K562 (cell line): ENCODE results near the gene GDF9. TPM values are rescaled to one million over a fixed set of nuclear protein-coding genes. Genes with fewer than 3 reads are reported as not detected.

ENCODE experiments used
- ATF7 ChIP-seq: fragments of 450-650 bp; IDR thresholded peaks from 2 replicates; pipeline ENCODE4 v1.7.1; 2014; ENCODE audit warnings: mild to moderate bottlenecking, moderate library complexity
- BHLHE40 ChIP-seq: IDR thresholded peaks from 2 replicates; pipeline ENCODE4 v1.6.1; 2011; ENCODE audit warnings: low read length, improper control_type of control experiment
- CUX1 ChIP-seq: fragments of 200-800 bp; sonication (Bioruptor generic); IDR thresholded peaks from 2 replicates; pipeline ENCODE4 v1.6.1; 2016; ENCODE audit warnings: missing genetic modification characterization, missing compliant biosample characterization
- E2F5 ChIP-seq: sonication (generic); formaldehyde crosslinking; IDR thresholded peaks from 2 replicates; pipeline ENCODE4 v1.8.0; 2022; ENCODE audit warnings: mild to moderate bottlenecking, missing genetic modification reagents
- ETS1 ChIP-seq: conservative IDR thresholded peaks from 2 replicates; pipeline ENCODE4 v1.6.1; 2011; ENCODE audit warnings: low read depth, mild to moderate bottlenecking, low read length; ENCODE audit not compliant: control insufficient read depth
- EWSR1 ChIP-seq: fragments of 450-650 bp; IDR thresholded peaks from 2 replicates; pipeline ENCODE4 v1.6.1; 2018; ENCODE audit warnings: borderline replicate concordance, mild to moderate bottlenecking, low read depth, moderate library complexity; ENCODE audit not compliant: partially characterized antibody
- FOXJ3 ChIP-seq: sonication (generic); formaldehyde crosslinking; IDR thresholded peaks from 2 replicates; pipeline ENCODE4 v1.4.0; 2020; ENCODE audit warnings: mild to moderate bottlenecking, missing genetic modification reagents
- GATA2 ChIP-seq: sonication (generic); formaldehyde crosslinking; IDR thresholded peaks from 2 replicates; pipeline ENCODE4 v1.4.0; 2020; ENCODE audit warnings: mild to moderate bottlenecking, missing genetic modification reagents
- HNRNPL ChIP-seq: fragments of 200-400 bp; formaldehyde crosslinking; IDR thresholded peaks from 2 replicates; pipeline ENCODE4 v1.6.1; 2017; ENCODE audit warnings: low read depth, mild to moderate bottlenecking, low read length
- KLF16 ChIP-seq: IDR thresholded peaks from 2 replicates; pipeline ENCODE4 v1.6.1; 2016; ENCODE audit warnings: antibody characterized with exemption
- NBN ChIP-seq: fragments of 450-650 bp; IDR thresholded peaks from 2 replicates; pipeline ENCODE4 v1.6.1; 2016; ENCODE audit warnings: low read depth, mild to moderate bottlenecking
- POLR3A ChIP-seq: IDR thresholded peaks from 2 replicates; pipeline ENCODE4 v1.6.1; 2011; ENCODE audit warnings: borderline replicate concordance, mild to moderate bottlenecking, moderate library complexity; ENCODE audit not compliant: insufficient read length, insufficient read depth; ENCODE audit errors: extremely low read depth
- RHOXF2B ChIP-seq: fragments of 250-450 bp; sonication (Bioruptor Pico); conservative IDR thresholded peaks from 2 replicates; pipeline ENCODE4 v1.5.1; 2021
- SIN3A ChIP-seq, 2 experiments: fragments of 150-350 bp in 1 of 2; IDR thresholded peaks; 2 replicates each; pipeline ENCODE4 v1.6.1; 2011 to 2016; ENCODE audit warnings: borderline replicate concordance in 2 of 2, low read depth in 2 of 2, low read length in 2 of 2, mild to moderate bottlenecking in 2 of 2, moderate library complexity in 2 of 2; ENCODE audit not compliant: control insufficient read depth in 1 of 2
- SMAD4 ChIP-seq: fragments of 250-450 bp; sonication (Bioruptor Pico); conservative IDR thresholded peaks from 2 replicates; pipeline ENCODE4 v1.8.0; 2021; ENCODE audit warnings: inconsistent platforms, mild to moderate bottlenecking, moderate library complexity
- SMARCB1 ChIP-seq: IDR thresholded peaks from 2 replicates; pipeline ENCODE4 v1.6.1; 2011; ENCODE audit warnings: improper control_type of control experiment, low read depth; ENCODE audit not compliant: insufficient read length
- TCF15 ChIP-seq: fragments of 250-450 bp; sonication (Bioruptor Pico); IDR thresholded peaks from 2 replicates; pipeline ENCODE4 v1.8.0; 2022; ENCODE audit warnings: moderate library complexity, mild to moderate bottlenecking, inconsistent platforms
- YBX1 ChIP-seq: fragments of 450-650 bp; IDR thresholded peaks from 2 replicates; pipeline ENCODE4 v1.7.1; 2016; ENCODE audit warnings: mild to moderate bottlenecking
- ZC3H8 ChIP-seq: fragments of 450-650 bp; IDR thresholded peaks from 2 replicates; pipeline ENCODE4 v1.6.1; 2017
- ZFP1 ChIP-seq: fragments of 450-650 bp; formaldehyde crosslinking; IDR thresholded peaks from 2 replicates; pipeline ENCODE4 v1.4.0; 2020; ENCODE audit warnings: mild to moderate bottlenecking, mixed read lengths
- ZNF23 ChIP-seq: fragments of 250-450 bp; sonication (Bioruptor Pico); IDR thresholded peaks from 2 replicates; pipeline ENCODE4 v1.4.0; 2020; ENCODE audit warnings: mild to moderate bottlenecking
- ZNF76 ChIP-seq: fragments of 250-450 bp; sonication (Bioruptor Pico); IDR thresholded peaks from 2 replicates; pipeline ENCODE4 v1.4.0; 2020; ENCODE audit warnings: mild to moderate bottlenecking, moderate library complexity, borderline replicate concordance
- polyA plus RNA-seq, 8 experiments: library from polyadenylated mRNA; depleted of rRNA in 4 of 8; stranded (reverse) in 5 of 8; unstranded in 3 of 8; fragments of >200 nt; fragmentation: Nextera tagmentation in 2 of 8; fragmentation: Illumina TruSeq in 1 of 8; extraction: Ambion mirVana in 2 of 8; extraction: Trizol in 1 of 8; gene quantifications; 2 replicates each; pipeline versions ENCODE4 v1.2.1 to v1.2.3, GENCODE V29; 2011 to 2014; ENCODE audit warnings: inconsistent platforms in 1 of 8, missing spikeins in 1 of 8
- total RNA-seq, 7 experiments: library from RNA; depleted of rRNA in 6 of 7; stranded (reverse); fragments of >200 nt in 6 of 7; fragmentation: Illumina TruSeq in 2 of 7; extraction: Trizol in 2 of 7; gene quantifications; 2 replicates each; pipeline versions ENCODE4 v1.2.1 to v1.2.3, GENCODE V29; 2011 to 2021; ENCODE audit warnings: low replicate concordance in 1 of 7

The GDF9 gene
- total and polyA plus RNA-seq, 9 of the 15 experiments (the other 6 are each of a cell fraction or from before 2014, with no cell fraction given) = 0.10 to 0.70 (median 0.20) TPM; not detected in 1

- TF ChIP-seq YBX1 (no peak), ATF7 (peak; percentile 99), NBN (peak; percentile 82), FOXJ3 (no peak), CUX1 (CRISPR knock-in tag) (no peak), TCF15 (CRISPR knock-in tag) (no peak), SMARCB1 (no peak), ZFP1 (no peak), POLR3A (no peak), EWSR1 (no peak), KLF16 (0 out of 2 replicates have a peak, but pooled peaks have one; percentile 22), GATA2 (CRISPR knock-in tag) (no peak), HNRNPL (no peak), ZC3H8 (no peak), ZNF76 (CRISPR knock-in tag) (no peak), ETS1 (0 out of 2 replicates have a peak, but pooled peaks have one; percentile 36), SIN3A (IDR thresholded peaks at IDR 0.05; ENCODE audit: borderline replicate concordance in 2 of 2, control insufficient read depth in 1 of 2, low read depth in 2 of 2, low read length in 2 of 2) (peak; percentile 44 to 51; a peak in 2 of 4 replicates), RHOXF2B (CRISPR knock-in tag) (0 out of 2 replicates have a peak, but pooled peaks have one; percentile 49), ZNF23 (no peak), SMAD4 (CRISPR knock-in tag) (no peak; the same call in 1 of the 2 replicates), BHLHE40 (peak; percentile 95), E2F5 (peak; percentile 95)
Measured at GRCh38 chr5:132866342-132867045, at the start of gene GDF9, which contains the start of gene UQCRQ (continued).
